Fibroblast of villous mesenchyme (primary cell): ENCODE data around the gene OR2B6. TPM values are rescaled to one million over a fixed set of nuclear protein-coding genes. Genes with fewer than 3 reads are reported as not detected.

Experiments
- DNase-seq: peaks from one replicate; pipeline ENCODE4 v3.0.0-alpha.2; 2010; ENCODE audit warnings: low read depth
- H3K4me3 ChIP-seq: 2 replicates; pipeline ENCODE4 v1.5.1; 2011; ENCODE audit warnings: low read depth, mild to moderate bottlenecking, low read length
- total RNA-seq: library from RNA; depleted of rRNA; stranded (reverse); fragments of >200 nt; gene quantifications from 2 replicates; pipeline ENCODE4 v1.2.3, GENCODE V29; 2012
- TF ChIP-seq, protein P1 (sequence below): IDR thresholded peaks from 2 replicates; pipeline ENCODE4 v1.5.1; 2012; ENCODE audit warnings: low read depth, mild to moderate bottlenecking, low read length; ENCODE audit not compliant: insufficient read depth

Gene OR2B6
- total RNA-seq, 1 donor, result not detected

DNA sequence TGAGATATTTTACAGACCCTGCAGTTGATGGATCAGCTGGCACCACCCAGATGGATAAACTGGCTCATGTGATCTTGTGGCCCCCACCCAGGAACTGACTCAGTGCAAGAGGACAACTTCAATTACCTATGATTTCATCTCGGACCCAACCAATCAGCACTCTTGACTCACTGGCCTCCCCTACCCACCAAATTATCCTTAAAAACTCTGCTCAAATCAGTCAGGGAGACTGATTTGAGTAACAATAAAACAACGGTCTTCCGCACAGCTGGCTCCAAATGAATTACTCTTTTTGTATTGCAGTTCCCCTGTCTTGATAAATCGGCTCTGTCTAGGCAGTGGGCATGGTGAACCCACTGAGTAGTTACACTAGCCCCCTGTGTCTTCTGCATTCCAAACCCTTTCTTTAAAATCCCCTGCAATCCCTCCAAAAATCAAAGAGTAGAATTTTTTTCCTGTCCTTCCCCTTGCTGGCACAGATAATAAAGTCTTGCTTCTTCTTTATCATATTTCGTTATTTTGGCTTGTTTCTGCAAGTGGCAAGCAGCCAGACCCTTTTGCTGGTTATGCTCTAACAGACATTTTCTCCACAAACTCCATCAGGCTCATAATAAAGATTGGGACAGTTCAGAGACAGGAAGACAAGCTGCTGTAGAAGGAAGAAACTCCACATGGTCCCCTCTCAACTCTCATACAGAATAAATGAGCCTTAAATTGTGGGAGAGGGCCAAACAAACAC is 48.3 kb downstream of the OR2B6 start:
- no peak overlapping the region for H3K4me3 ChIP-seq
- TF ChIP-seq, protein P1, sequence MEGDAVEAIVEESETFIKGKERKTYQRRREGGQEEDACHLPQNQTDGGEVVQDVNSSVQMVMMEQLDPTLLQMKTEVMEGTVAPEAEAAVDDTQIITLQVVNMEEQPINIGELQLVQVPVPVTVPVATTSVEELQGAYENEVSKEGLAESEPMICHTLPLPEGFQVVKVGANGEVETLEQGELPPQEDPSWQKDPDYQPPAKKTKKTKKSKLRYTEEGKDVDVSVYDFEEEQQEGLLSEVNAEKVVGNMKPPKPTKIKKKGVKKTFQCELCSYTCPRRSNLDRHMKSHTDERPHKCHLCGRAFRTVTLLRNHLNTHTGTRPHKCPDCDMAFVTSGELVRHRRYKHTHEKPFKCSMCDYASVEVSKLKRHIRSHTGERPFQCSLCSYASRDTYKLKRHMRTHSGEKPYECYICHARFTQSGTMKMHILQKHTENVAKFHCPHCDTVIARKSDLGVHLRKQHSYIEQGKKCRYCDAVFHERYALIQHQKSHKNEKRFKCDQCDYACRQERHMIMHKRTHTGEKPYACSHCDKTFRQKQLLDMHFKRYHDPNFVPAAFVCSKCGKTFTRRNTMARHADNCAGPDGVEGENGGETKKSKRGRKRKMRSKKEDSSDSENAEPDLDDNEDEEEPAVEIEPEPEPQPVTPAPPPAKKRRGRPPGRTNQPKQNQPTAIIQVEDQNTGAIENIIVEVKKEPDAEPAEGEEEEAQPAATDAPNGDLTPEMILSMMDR, result no peak
- DNase-seq, result no peak

- TF ChIP-seq, protein P1, result no peak
- no peak for DNase-seq
- H3K4me3 ChIP-seq, result no peak overlapping the region
These were observed 48.9 kb downstream of the OR2B6 start for GRCh38 chr6:28005975-28006374.

Other genes with a start within 250 kb of the OR2B6 start
- not detected in 2 replicates for gene OR2B2, start 44.8 kb upstream of the OR2B6 start, total RNA-seq
- 0.32 and 0.86 TPM in 2 replicates for gene ZNF165, start 123.3 kb downstream of the OR2B6 start, total RNA-seq
- 2.2 and 3.2 TPM in 2 replicates for gene ZSCAN16, start 167.4 kb downstream of the OR2B6 start, total RNA-seq
- 14.5 and 20.3 TPM in 2 replicates for gene ZKSCAN8, start 184.6 kb downstream of the OR2B6 start, total RNA-seq